GM12878 (cell line): Measurements from ENCODE around the gene GFM1. TPM values are rescaled to one million over a fixed set of nuclear protein-coding genes. Genes with fewer than 3 reads are reported as not detected.

Experiments
- ATAC-seq: fragments of 200-7000 bp; cut with Tn5 transposase; 3 replicates; pipeline ENCODE4 v1.9.1; 2020; ENCODE audit warnings: mild to moderate bottlenecking, moderate library complexity
- BruUV-seq: library from RNA; stranded (reverse); fragments of 400-500 nt; replicated peaks from 2 replicates; lab custom pipeline; 2021; lab: Mats Ljungman, UMichigan
- CTCF ChIA-PET: fragments of 300-600 bp; sonication (Branson Sonifier 250); formaldehyde crosslinking; extraction: SDS; loops from one replicate; lab custom pipeline; 2021; ENCODE audit warnings: inconsistent platforms; lab: Yijun Ruan, JAX
- POLR2A ChIA-PET: fragments of 350-600 bp; formaldehyde crosslinking; extraction: SDS; loops from one replicate; lab custom pipeline; 2021; ENCODE audit warnings: inconsistent platforms; lab: Charles Lee
- RAD21 ChIA-PET: fragments of 300-600 bp; sonication (Branson Sonifier 250); formaldehyde crosslinking; loops from one replicate; lab custom pipeline; 2023; ENCODE audit warnings: antibody characterized with exemption; ENCODE audit not compliant: unreplicated experiment; lab: Charles Lee
- SMC1A ChIA-PET: fragments of 300-600 bp; sonication (Branson Sonifier 250); formaldehyde crosslinking; loops from one replicate; lab custom pipeline; 2023; ENCODE audit not compliant: unreplicated experiment, uncharacterized antibody; lab: Charles Lee
- DNase-seq: peaks from one replicate; pipeline ENCODE4 v3.0.0-alpha.2; 2011; ENCODE audit warnings: low read depth, low spot score
- FAIRE-seq: peaks from 3 replicates; lab custom pipeline; 2011; peaks lifted over from hg19 to GRCh38; lab: Jason Lieb, UNC
- H2AFZ ChIP-seq: 2 replicates; pipeline ENCODE4 v1.6.0; 2011; ENCODE audit warnings: low read depth, low read length, control low read depth; ENCODE audit not compliant: control insufficient read depth
- H3K27ac ChIP-seq: 2 replicates; pipeline ENCODE4 v1.5.1; 2011; ENCODE audit warnings: control low read depth; ENCODE audit not compliant: control insufficient read depth, insufficient read depth
- H3K27me3 ChIP-seq, 2 experiments: replicated peaks in 1 of 2; 2 replicates each; pipeline versions ENCODE4 v1.6.0 to v1.6.1; 2011; ENCODE audit warnings: low read length in 1 of 2; ENCODE audit not compliant: control insufficient read depth in 2 of 2, insufficient read depth in 2 of 2
- H3K36me3 ChIP-seq, 2 experiments: 2 replicates each; pipeline ENCODE4 v1.5.1; 2011; ENCODE audit warnings: low read length in 1 of 2; ENCODE audit not compliant: control insufficient read depth in 2 of 2, insufficient read depth in 2 of 2
- H3K4me1 ChIP-seq: 2 replicates; pipeline ENCODE4 v1.6.1; 2011; ENCODE audit warnings: mild to moderate bottlenecking, low read length, moderate library complexity, mixed read lengths; ENCODE audit not compliant: control insufficient read depth, insufficient read depth
- H3K4me2 ChIP-seq: 2 replicates; pipeline ENCODE4 v1.6.0; 2011; ENCODE audit warnings: control low read depth; ENCODE audit not compliant: control insufficient read depth, insufficient read depth
- H3K4me3 ChIP-seq: fragments of 200-600 bp; sonication (generic); 2 replicates; pipeline ENCODE4 v1.5.1; 2016
- H3K79me2 ChIP-seq: 2 replicates; pipeline ENCODE4 v1.6.0; 2011; ENCODE audit warnings: low read length; ENCODE audit not compliant: control insufficient read depth, insufficient read depth
- H3K9ac ChIP-seq: 2 replicates; pipeline ENCODE4 v1.8.0; 2011; ENCODE audit warnings: low read length, control low read depth, mixed read lengths; ENCODE audit not compliant: control insufficient read depth, insufficient read depth
- H3K9me3 ChIP-seq: replicated peaks from 3 replicates; pipeline ENCODE4 v1.5.1; 2011; ENCODE audit warnings: mild to moderate bottlenecking, low read length; ENCODE audit not compliant: control insufficient read depth, insufficient read depth
- H4K20me1 ChIP-seq: 2 replicates; pipeline ENCODE4 v1.6.0; 2011; ENCODE audit not compliant: control insufficient read depth, insufficient read depth
- BACH1 ChIP-seq: fragments of 450-650 bp; IDR thresholded peaks from 2 replicates; pipeline ENCODE4 v1.6.1; 2017; ENCODE audit warnings: mild to moderate bottlenecking, borderline replicate concordance
- EED ChIP-seq: sonication (generic); IDR thresholded peaks from 2 replicates; pipeline ENCODE4 v1.6.1; 2016; ENCODE audit warnings: antibody characterized with exemption, low read depth
- HDAC6 ChIP-seq: fragments of 200-600 bp; sonication (generic); IDR thresholded peaks from one replicate; pipeline ENCODE4 v1.8.0; 2017; ENCODE audit warnings: antibody characterized with exemption; ENCODE audit not compliant: unreplicated experiment
- HDGF ChIP-seq: fragments of 450-650 bp; IDR thresholded peaks from 2 replicates; pipeline ENCODE4 v1.6.1; 2016; ENCODE audit warnings: antibody characterized with exemption
- NR2C2 ChIP-seq: IDR thresholded peaks from 2 replicates; pipeline ENCODE4 v1.6.1; 2011; ENCODE audit warnings: borderline replicate concordance, low read depth; ENCODE audit not compliant: control insufficient read depth, insufficient read length
- PML ChIP-seq: IDR thresholded peaks from 2 replicates; pipeline ENCODE4 v1.6.1; 2012; ENCODE audit warnings: low read length, inconsistent platforms
- RUNX3 ChIP-seq: IDR thresholded peaks from 2 replicates; pipeline ENCODE4 v1.6.1; 2012; ENCODE audit warnings: low read length, inconsistent platforms
- TBL1XR1 ChIP-seq: IDR thresholded peaks from 2 replicates; pipeline ENCODE4 v1.6.1; 2012; ENCODE audit warnings: low read depth, low read length, improper control_type of control experiment
- ZNF24 ChIP-seq: fragments of 450-650 bp; IDR thresholded peaks from 2 replicates; pipeline ENCODE4 v1.6.1; 2017; ENCODE audit warnings: antibody characterized with exemption, mild to moderate bottlenecking
- WGBS: methylation state at CpG from one replicate; pipeline ENCODE4 v1.1.6; 2016; ENCODE audit warnings: low lambda C conversion rate; ENCODE audit not compliant: insufficient replicate concordance, insufficient coverage; ENCODE audit errors: missing lambda C conversion rate; 5-methylcytosine and 5-hydroxymethylcytosine counted together
- in situ Hi-C: fragments of 300-500 bp; cut with MboI; formaldehyde crosslinking; loops from 9 replicates; pipeline ENCODE4 v1.14.3; 2018; ENCODE audit warnings: mixed read lengths
- intact Hi-C: fragments of 100-400 bp; cut with micrococcal nuclease; formaldehyde crosslinking; loops from one replicate; pipeline ENCODE4 v1.14.2; 2022; ENCODE audit not compliant: unreplicated experiment
- polyA plus RNA-seq, 11 experiments: library from polyadenylated mRNA; depleted of rRNA in 4 of 11; unstranded in 6 of 11; stranded (reverse) in 5 of 11; fragments of >200 nt; fragmentation: Nextera tagmentation in 4 of 11; fragmentation: Illumina TruSeq in 1 of 11; extraction: Ambion mirVana in 4 of 11; extraction: Trizol in 1 of 11; gene quantifications; 1 replicate in 1 of 11; 2 replicates in 10 of 11; pipeline versions ENCODE4 v1.2.1 to v1.2.3, GENCODE V29; 2011 to 2016; ENCODE audit warnings: inconsistent platforms in 2 of 11, missing spikeins in 2 of 11, low read depth in 1 of 11
- total RNA-seq, 4 experiments: library from RNA; depleted of rRNA in 3 of 4; stranded (reverse); fragments of >200 nt in 3 of 4; fragmentation: Illumina TruSeq in 1 of 4; extraction: Trizol in 1 of 4; gene quantifications; 2 replicates each; pipeline versions ENCODE4 v1.2.1 to v1.2.3, GENCODE V29; 2013 to 2021
- TF ChIP-seq, protein P1 (sequence below): IDR thresholded peaks from 2 replicates; pipeline ENCODE4 v1.6.1; 2012; ENCODE audit warnings: improper control_type of control experiment, low read depth, low read length; ENCODE audit not compliant: insufficient replicate concordance
- TF ChIP-seq, protein P2 (sequence below): fragments of 450-650 bp; IDR thresholded peaks from 2 replicates; pipeline ENCODE4 v1.6.1; 2014; ENCODE audit warnings: mild to moderate bottlenecking
- TF ChIP-seq, protein P3 (sequence below): fragments of 450-650 bp; IDR thresholded peaks from 2 replicates; pipeline ENCODE4 v1.6.1; 2016; ENCODE audit warnings: mild to moderate bottlenecking

Gene GFM1
- total and polyA plus RNA-seq, 10 of the 15 experiments (the other 5 are each of a cell fraction or from before 2014, with no cell fraction given), result 36.9 to 87.2 (median 57.3) TPM

DNA sequence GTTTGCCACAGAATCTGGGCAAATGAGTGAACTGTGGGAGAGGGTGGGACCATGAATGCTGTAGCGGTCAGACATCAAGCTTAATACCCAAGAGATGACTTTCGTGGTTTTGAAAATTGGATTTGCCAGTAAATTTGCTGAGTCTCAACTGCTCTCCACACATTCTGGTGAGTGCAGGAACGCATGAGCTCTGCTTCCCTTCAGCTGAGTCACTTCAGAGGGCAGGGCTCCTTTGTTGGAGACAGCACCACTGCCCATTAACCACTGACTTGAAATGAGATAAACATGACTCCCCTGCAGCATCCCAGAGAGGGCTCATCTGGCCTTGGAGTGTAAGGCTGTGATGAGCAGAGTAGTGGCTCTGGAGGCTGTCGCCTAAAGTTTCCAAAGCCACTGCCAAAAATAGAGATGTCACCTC, 65.3 kb downstream of the GFM1 start:
- TF ChIP-seq RUNX3 (no peak), EED (no peak), HDAC6 (no peak), PML (no peak), HDGF (no peak), BACH1 (no peak), TBL1XR1 (no peak), ZNF24 (no peak), NR2C2 (no peak)
- TF ChIP-seq, protein P1, sequence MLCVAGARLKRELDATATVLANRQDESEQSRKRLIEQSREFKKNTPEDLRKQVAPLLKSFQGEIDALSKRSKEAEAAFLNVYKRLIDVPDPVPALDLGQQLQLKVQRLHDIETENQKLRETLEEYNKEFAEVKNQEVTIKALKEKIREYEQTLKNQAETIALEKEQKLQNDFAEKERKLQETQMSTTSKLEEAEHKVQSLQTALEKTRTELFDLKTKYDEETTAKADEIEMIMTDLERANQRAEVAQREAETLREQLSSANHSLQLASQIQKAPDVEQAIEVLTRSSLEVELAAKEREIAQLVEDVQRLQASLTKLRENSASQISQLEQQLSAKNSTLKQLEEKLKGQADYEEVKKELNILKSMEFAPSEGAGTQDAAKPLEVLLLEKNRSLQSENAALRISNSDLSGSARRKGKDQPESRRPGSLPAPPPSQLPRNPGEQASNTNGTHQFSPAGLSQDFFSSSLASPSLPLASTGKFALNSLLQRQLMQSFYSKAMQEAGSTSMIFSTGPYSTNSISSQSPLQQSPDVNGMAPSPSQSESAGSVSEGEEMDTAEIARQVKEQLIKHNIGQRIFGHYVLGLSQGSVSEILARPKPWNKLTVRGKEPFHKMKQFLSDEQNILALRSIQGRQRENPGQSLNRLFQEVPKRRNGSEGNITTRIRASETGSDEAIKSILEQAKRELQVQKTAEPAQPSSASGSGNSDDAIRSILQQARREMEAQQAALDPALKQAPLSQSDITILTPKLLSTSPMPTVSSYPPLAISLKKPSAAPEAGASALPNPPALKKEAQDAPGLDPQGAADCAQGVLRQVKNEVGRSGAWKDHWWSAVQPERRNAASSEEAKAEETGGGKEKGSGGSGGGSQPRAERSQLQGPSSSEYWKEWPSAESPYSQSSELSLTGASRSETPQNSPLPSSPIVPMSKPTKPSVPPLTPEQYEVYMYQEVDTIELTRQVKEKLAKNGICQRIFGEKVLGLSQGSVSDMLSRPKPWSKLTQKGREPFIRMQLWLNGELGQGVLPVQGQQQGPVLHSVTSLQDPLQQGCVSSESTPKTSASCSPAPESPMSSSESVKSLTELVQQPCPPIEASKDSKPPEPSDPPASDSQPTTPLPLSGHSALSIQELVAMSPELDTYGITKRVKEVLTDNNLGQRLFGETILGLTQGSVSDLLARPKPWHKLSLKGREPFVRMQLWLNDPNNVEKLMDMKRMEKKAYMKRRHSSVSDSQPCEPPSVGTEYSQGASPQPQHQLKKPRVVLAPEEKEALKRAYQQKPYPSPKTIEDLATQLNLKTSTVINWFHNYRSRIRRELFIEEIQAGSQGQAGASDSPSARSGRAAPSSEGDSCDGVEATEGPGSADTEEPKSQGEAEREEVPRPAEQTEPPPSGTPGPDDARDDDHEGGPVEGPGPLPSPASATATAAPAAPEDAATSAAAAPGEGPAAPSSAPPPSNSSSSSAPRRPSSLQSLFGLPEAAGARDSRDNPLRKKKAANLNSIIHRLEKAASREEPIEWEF, result no peak
- TF ChIP-seq, protein P2, sequence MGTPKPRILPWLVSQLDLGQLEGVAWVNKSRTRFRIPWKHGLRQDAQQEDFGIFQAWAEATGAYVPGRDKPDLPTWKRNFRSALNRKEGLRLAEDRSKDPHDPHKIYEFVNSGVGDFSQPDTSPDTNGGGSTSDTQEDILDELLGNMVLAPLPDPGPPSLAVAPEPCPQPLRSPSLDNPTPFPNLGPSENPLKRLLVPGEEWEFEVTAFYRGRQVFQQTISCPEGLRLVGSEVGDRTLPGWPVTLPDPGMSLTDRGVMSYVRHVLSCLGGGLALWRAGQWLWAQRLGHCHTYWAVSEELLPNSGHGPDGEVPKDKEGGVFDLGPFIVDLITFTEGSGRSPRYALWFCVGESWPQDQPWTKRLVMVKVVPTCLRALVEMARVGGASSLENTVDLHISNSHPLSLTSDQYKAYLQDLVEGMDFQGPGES, result no peak
- TF ChIP-seq, protein P3, sequence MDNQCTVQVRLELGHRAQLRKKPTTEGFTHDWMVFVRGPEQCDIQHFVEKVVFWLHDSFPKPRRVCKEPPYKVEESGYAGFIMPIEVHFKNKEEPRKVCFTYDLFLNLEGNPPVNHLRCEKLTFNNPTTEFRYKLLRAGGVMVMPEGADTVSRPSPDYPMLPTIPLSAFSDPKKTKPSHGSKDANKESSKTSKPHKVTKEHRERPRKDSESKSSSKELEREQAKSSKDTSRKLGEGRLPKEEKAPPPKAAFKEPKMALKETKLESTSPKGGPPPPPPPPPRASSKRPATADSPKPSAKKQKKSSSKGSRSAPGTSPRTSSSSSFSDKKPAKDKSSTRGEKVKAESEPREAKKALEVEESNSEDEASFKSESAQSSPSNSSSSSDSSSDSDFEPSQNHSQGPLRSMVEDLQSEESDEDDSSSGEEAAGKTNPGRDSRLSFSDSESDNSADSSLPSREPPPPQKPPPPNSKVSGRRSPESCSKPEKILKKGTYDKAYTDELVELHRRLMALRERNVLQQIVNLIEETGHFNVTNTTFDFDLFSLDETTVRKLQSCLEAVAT, result no peak
- no peaks in the 10 kb centered on the region for H3K9me3 ChIP-seq
- DNase-seq (no peak), ATAC-seq (no peak), FAIRE-seq (no peak)
- no peaks in the 10 kb centered on the region for H3K4me1 ChIP-seq
- in situ Hi-C loops, result no loop called here
- no peaks in the 10 kb centered on the region for H3K27me3 ChIP-seq
- CTCF ChIA-PET, result interaction anchor here (0.9 kb wide), 1 partner anchor 18 kb away, joined by 4 read pairs; no protein-coding TSS in a partner anchor
- H3K27ac ChIP-seq, result no peak overlapping the region
- no TSS peak for BruUV-seq
- intact Hi-C loops, result no loop called here
- H3K4me2 ChIP-seq, result no peak overlapping the region
- 77% methylated on average over 4 of the region's 4 CpGs for WGBS
- H3K36me3 ChIP-seq, result peaks cover 0 to 13% of the 10 kb centered on the region in 2 experiments; a peak in 2 of 4 replicates
- RAD21 ChIA-PET, result no interaction called here
- H4K20me1 ChIP-seq, result no peaks in the 10 kb centered on the region
- SMC1A ChIA-PET, result no interaction called here
- no peak overlapping the region for H2AFZ ChIP-seq
- no peaks in the 10 kb centered on the region for H3K79me2 ChIP-seq
- POLR2A ChIA-PET, result no interaction called here
- H3K9ac ChIP-seq, result no peak overlapping the region
- no peak overlapping the region for H3K4me3 ChIP-seq
